H4 (cell line): ENCODE data around the gene NRXN3. TPM values are rescaled to one million over a fixed set of nuclear protein-coding genes. Genes with fewer than 3 reads are reported as not detected.
"Not testable (repeated sequence)": the region's sequence is repeated elsewhere in the genome, so short reads cannot be mapped to it uniquely, and the experiment has no call there.

Experiments
- DNase-seq: peaks from one replicate; pipeline ENCODE4 v3.0.0-alpha.2; 2015; ENCODE audit warnings: low spot score
- total RNA-seq: library from RNA; depleted of rRNA; stranded (reverse); fragments of >200 nt; shearing (Covaris generic); gene quantifications from 2 replicates; pipeline ENCODE4 v1.2.3, GENCODE V29; 2014

Gene NRXN3
- total RNA-seq, 1 experiment from 2014 or later = 0.37 TPM

DNA sequence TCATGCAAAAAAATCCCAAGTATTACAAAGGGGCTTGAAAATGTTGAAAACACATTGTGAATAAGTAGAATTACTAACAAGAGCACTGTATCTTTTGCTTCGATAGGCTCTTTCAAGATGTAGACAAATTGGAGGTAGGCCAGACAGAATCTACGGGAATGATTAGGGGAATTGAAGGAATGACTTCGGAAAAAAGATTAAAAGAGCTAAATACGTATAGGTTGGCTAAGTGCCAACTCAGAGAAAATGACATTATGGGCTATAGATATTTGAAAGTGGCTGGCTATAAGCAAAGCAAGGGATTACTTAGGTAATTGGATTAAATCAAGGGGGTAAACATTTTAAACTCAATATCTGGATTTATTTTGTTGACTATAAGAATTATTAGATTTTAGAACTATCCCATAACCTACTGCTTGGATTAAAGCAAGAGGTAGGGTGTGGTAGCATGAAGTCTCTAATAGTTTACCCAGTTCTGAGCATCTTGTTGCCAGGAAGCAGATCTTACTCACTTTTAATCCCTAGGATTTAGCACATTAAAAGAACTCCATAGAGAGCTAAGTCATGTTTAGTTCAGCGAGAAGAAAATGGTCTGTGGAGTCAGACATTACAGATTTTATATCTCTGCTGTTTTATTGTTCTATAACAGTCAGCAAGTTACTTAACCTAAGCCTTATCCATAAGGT lies 1551.4 kb downstream of the NRXN3 start:
- no peak for DNase-seq

DNA sequence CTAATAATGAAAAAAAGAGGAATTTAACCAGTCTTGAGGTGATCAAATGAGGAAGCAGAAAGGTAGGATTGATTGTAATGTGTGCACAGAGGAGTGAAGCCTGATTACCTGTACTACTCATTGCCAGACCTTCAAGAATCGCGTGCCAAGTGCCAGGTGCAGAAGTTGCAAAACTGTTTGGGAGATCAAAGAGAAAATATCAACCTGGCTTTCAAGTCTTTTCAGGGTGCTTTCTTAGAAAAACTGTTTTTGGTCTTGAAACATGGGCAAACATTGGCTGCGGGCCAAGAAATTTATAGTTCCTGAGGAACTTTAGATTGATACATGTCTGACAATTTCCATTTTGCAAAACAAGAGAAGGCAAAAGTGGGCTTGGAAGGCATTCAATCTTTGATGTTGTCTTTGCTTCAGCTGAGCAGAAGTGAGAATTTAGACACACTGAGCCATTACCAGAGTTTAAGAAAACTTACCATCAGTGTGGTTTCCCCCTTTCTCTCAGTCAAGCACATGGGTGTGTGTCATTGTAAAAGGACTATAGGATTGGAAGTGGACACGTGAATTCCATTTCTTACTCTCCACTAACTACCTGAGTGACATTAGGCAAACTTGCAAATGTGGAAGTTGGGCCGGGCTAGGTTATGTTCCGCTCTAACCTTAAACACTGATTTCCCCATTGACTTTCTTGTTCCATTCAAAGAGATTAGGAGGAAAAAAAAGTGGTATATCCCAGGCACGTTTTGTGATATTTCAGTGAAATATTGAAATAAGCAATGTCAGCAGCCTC lies 1555.0 kb downstream of the NRXN3 start:
- no peak for DNase-seq

DNA sequence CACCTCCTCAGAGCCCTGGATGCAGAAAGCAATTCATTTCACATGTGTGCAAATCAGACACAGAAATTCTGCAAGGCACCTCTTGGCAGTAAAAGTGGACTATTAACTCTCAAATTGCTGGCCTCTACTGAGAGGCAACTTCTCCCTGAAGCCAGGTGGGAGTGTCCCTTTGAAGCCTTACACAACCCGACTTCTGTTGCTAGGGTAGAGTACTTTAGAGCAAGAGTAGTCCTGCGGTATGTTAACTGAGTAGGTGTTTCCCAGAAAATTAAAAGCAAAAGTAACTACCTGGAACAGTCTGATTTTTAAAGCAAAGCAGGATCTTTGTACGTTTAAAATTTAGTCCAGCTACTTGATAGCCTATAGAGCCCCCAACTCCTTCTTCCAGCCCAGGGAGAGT lies 1557.7 kb downstream of the NRXN3 start:
- no peak for DNase-seq

DNA sequence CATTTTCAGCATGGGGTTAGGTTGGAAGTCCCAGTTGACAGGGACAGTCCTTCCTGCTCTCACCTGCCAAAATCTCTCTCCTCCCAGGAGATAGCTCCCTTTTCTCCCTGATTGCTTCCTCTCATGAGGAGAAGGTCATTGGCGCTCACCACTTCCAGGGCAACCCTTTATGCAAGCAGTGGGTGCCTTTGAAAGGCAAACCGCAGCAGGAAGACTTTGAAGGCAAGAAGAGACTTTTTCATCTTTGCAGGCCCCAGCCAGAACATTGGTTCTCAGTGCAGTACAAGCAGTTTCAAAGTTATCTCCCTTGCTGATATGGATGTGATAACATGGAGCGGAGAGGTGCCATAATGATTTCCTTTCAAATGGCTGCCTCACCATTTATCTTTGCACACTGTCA lies 1558.2 kb downstream of the NRXN3 start:
- DNase-seq = no peak

DNA sequence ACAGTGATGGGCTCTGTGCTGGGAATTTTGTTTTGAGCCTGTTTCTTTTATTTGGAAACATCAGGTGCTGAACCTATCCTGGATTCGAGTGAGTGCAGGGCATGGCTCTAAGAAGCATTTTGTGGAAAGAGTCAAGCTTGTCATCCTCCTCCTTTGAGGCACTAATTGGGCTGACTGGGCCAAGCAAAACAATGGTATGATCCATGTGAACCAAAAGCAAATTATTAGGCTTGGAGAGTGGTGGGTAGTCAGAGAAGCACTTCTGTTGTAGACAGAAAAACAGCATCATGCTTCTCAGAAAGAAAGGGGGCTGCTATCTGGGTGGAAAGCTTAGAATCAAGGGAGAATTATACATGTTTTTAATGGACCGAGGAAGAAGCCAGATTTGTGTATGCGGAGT lies 1559.6 kb downstream of the NRXN3 start:
- DNase-seq = no peak

DNA sequence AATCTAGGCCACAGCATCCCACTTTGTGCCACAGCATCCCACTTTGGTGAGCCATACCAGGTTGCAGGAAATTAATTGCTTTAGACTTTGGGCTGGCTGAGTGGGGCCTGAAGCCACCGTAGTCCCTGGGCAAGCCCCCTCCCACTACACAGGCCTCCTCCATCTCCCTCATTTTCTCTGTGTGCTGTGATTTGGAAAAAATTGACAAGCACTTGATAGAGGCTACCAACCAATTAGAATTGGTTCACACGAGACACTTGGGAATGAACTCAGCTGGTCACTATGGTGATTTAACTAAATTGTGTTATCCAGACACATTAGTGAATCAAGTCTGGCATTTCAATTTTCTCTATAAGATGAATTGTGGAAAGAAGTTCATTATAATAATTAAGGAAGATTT lies 1560.0 kb downstream of the NRXN3 start:
- no peak for DNase-seq

DNA sequence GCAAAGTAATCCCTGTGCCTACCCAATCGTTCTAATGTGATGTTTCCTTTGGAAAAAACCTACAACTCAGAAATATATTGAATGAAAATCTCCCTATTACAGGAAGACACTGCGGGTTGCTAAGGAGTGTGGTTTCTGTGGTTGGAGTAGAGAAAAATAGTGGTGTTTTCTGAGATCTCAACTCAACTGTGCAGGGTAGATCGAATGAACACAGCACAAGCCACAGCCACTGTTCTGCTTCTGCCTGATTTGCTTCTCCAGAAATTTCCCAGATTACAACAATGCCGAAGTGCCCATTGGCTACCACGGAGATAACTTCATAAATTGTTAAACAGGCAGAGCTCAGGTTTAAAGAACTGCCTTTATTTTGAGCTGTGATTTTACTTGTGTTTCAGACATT lies 1560.8 kb downstream of the NRXN3 start:
- DNase-seq = peak; percentile 19

DNA sequence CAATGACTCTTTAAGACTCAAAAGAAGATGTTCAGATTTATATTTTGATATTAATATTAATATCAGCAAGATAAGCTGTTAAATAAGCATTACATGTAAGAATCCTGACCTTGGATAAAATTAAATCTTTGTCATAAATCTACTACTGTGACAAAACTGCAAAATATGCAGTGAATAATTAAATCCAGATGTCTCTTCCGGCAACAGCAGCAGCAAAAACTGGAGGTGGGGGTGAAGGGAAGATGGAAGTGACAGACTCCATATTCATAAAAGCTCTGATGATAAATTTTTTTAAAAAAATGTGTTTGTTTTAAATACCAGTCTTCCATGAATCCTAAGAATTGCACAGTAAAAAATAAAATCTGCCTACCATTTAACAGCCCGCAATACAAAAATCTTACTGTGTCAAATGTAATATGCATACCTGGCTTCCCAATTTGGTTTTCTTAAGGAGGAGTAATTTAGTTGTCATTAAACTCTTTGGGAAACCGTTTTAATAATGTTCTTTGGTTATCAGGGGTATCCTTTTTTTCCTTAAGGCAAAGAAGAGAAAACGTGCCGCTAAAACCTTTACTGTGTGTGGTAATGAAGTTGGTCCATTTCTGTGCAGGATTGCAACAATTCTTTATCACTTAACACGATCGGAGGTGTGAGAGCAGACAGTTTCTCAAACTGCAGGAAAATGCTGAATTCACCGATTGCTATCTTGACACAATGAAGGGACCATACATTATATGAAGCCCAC lies 1562.9 kb downstream of the NRXN3 start:
- no peak for DNase-seq

DNA sequence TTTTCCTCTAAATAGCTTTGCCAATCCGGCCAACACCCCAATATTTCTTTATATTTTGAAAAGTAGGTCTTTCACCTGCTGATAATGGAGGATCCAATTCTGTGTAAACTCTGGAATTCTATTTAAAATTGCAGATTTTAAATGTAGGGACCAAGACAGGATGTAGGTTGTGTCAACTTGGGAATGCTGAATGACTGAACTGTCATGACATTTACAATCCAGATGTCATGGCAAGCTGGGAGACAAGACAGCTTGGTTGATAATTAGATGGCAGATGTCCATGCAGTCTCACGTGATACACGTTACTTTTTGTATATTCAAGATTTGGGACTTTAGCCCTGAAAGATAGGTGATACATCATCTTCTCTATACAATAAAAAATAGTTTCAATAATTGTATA lies 1564.0 kb downstream of the NRXN3 start:
- DNase-seq = no peak

DNA sequence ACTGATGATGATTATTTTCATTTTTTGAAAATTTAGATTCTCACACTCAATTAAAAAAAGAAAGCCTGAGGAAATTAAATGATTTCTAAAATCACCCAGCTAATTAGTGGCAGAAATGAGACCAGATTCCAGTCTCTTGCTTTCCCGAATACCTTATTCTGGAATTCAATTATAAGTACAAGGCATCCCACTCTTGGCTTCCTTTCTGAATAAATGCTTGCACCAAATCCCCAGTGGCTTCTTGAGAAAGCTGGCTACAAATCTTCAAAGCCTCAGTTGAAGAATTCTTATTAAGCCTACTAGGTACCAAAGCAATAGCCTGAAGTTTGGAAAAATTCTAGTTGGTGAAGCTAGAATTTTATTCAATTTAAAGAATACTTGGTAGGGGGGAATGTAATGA lies 1564.5 kb downstream of the NRXN3 start:
- no peak for DNase-seq

DNA sequence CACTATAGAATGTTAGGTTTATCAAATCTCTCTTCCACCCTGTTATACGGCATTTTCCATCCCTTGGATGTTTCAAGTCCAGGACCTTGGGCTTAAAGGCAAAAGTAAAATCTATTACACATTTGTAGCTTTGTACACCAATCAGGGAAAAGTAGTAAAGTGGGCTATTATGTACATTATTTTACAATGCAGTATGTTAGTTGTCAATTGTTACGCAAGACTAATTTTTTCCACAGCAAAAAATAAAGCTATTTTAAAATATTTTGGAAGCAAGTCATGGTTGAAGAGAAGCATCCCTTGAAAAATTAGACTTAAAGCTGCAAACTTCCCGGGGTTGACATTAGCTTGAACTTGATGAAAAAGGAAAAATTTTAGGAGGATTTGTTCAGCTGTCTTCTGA lies 1564.9 kb downstream of the NRXN3 start:
- no peak for DNase-seq

DNA sequence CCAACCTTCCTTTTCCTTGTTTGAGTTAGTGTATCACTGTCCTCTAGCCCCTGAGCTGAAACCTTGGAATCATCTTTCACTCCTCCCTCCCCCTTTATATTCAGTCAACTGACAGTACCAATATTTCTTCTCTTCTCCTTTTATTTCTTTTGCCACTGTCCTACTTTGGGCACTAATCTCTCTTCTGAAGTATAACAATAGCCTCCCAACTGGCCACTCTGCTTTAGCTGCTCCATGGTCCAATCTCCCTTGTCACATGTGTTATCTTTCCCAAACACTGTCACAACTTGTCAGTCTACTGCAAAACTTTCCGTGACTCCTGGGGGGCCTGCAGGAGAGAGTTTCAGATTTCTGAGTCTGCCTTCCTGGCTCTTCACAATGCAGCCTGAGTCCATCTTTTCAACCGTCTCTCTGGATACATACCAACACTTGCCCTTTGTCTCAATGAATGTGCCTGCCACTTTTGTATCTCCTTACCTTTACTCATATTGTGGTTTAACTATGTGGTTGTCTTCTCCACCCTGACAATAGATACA lies 1570.0 kb downstream of the NRXN3 start:
- DNase-seq = no peak

DNA sequence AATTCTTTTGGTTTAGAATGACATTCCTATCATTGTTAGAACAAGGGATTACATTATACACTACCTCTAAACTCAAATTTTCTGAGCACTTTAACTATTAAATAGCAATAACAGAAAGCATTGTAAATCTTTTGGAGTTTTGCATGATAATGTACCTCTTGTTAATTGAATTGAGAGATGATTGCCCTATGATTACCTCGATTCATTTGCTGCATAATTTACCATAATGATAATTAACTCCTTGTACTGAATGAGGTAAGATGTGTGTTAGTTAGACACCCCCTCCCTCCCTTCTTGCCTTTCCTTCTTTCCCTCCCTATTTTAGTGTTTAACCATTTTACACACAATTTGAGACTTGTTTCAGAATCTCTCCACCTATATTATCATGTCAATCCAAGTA lies 1572.0 kb downstream of the NRXN3 start:
- DNase-seq = no peak

DNA sequence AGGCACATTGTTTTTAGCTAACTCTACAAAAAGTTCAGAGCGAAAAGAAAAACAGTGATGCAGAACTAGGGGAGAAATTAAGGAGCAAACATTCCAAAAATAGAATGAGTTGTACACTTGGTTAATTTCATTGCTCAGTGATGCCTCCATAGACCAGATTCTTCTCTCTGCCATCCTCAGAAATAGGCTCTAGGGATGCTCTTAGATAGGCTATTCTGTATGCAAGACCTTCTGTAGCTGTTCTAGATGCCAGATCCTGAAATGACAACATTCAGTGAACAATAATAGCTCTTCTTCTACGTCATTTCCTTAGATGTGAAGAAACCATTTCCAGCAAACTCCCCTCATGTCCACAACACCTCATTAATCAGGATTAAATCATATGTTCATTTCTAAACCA lies 1574.9 kb downstream of the NRXN3 start:
- no peak for DNase-seq

DNA sequence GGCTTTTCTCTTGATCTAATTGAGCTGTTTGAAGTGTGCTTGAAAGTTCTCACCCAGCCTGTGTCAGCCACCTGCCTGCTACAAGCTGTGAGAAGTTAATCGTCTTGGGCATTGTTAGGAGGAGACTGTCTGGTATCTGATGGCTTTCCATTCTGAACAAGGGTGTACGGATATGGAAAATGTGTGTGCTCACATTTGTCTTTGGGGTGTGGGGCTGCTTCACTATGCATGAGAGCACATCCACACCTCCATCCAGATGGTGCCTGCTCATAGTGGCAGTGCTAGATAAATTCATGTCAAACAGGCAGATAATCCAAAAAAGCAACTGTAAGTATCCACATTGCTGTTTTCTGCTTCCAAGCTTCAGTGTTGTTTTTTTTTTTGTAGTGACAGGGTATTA lies 1578.9 kb downstream of the NRXN3 start:
- no peak for DNase-seq

DNA sequence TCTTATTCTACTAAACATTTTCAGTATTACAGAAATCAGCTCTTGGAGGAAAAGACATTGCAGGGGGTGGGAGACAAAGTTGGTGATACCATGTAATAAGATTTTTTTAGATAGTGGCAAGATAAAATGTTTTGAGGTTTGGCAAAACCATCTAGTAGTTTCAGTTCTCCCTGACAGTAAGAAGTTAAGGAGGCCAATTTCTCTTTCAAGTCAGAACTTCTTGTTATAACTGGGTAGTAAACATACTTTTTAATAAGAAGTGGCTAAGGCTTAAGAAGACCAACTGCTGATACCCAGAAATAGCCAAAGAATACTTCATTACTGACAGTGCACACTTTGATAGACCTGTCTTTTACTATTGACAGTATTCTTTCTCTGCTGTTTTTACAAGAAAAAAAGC lies 1588.8 kb downstream of the NRXN3 start:
- no peak for DNase-seq

DNA sequence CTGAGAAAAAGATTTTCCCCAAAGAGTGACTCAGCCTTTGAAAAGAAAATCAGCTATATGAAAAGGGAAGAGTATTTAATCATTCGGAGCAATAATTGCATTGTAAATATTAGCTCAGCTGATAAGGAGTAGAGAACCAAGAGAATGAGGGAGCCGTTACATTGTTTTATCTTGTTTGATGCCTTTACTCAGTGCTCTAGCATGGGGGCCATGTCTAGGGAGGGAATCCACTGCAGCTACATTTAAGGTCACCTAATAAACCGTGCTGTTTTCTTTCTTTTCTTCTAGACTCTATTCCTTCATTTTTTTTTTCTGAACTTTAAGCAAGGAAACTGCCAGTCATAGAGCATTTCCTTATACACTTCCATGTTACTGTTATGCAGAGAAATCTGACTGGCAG lies 1594.2 kb downstream of the NRXN3 start:
- DNase-seq = no peak

DNA sequence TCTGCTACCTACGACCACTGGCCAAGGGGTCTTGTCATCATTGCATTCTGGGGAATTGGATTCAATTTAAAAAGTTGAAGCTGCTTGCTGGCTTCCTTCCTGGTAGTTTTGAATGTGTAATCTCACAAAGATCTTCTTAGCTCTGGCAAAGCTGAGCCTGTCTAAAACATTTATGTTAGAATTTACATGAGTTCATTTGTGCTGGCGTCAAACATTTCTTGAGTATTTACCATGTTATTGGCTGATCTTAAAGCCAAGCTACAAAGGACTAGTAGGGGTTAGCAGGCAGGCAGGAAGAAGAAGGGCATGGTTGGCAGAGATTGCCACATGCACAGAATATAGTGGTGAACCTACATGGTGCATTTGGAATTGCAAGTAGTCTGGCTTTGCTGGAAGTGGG lies 1596.3 kb downstream of the NRXN3 start:
- DNase-seq = no peak

DNA sequence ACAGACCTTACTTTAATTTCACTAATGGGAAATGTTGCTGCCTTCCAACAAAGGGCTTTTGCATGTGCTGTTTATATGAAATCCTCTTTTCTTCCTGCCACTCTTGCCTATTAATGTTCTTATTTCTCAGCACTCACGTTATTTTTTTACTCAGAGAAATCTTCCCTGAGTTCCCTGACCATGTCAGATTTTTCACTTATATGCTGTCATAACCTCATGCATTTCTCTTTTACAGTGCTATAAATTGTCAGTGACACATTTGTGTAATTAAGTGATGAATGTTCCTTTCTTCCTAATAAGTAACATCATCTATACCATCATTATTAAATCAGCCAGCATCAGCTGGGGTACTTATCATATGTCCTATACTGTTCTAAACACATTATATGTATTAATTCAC lies 1597.1 kb downstream of the NRXN3 start:
- no peak for DNase-seq

DNA sequence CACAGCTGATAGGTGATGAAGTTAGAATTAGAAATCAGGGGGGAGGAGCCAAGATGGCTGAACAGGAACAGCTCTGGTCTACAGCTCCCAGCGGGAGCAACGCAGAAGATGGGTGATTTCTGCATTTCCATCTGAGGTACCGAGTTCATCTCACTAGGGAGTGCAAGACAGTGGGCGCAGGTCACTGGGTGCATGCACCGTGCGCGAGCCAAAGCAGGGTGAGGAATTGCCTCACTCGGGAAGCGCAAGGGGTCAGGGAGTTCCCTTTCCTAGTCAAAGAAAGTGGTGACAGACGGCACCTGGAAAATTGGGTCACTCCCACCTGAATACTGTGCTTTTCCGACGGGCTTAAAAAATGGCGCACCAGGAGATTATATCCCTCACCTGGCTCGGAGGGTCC lies 1597.5 kb downstream of the NRXN3 start:
- DNase-seq = not testable (repeated sequence)

DNA sequence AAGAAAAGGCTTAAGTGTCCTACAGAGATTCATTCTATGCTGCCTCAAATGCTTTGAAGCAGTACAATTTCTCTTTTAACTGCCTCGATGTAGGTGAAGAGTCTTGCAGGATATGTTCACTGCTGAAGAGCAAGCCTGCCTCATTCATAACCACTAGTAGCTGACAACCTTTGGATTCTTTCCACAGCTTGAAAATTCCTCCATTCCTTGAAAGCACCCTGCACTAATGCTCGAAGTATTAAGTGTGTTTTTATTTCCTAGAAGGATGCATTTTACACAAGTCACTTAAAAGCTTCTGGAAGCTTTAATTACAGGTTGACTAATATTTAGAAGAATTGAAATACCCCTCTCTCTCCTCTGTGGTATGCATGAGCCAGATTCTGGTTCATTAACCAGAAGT lies 1611.7 kb downstream of the NRXN3 start:
- no peak for DNase-seq

DNA sequence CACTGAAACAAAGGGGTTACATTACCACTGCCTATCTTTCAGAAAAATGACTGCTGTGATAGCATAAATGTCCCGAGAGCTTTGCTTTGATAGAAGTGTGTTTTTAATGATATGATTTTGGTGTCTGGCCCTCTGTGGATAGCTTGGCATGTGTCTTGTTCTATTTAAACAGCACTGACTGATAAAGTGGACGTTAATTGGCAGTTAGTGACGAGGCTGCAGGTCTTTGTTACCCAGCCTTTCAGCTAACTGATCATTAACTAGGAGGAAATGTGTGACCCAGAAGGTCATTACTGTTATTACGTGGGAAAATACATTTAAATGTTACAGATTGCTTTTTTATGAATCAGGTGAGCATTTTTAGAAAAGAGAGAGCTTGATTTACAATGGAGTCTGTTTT lies 1612.9 kb downstream of the NRXN3 start:
- no peak for DNase-seq

DNA sequence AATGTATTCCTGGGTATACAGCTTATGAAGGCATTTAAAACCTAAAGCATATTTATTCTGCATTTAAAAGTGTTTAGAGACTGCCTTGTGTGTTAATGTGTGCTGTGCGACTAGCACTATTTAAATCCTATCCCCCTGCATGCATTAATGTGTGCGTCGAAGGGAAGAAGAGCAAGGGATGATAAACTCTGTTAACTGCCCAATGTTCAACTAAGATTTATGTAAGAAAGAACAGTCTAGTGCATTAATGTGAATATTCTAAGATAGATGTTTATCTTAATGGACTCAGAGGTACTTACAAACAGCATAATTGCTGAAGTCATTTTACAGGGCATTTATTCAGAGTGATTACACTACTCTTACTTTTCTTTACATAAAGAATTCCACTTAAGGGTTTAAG lies 1616.3 kb downstream of the NRXN3 start:
- no peak for DNase-seq
